C4-2B (cell line): ENCODE measurements around the gene RCAN1.

Source experiments
- ZFX ChIP-seq: fragments of 450-650 bp; IDR thresholded peaks from 2 replicates; pipeline ENCODE4 v1.6.1; 2017
- TF ChIP-seq, protein P1 (sequence below): fragments of 450-650 bp; conservative IDR thresholded peaks from 2 replicates; pipeline ENCODE4 v1.5.1; 2017; ENCODE audit warnings: mild to moderate bottlenecking

DNA sequence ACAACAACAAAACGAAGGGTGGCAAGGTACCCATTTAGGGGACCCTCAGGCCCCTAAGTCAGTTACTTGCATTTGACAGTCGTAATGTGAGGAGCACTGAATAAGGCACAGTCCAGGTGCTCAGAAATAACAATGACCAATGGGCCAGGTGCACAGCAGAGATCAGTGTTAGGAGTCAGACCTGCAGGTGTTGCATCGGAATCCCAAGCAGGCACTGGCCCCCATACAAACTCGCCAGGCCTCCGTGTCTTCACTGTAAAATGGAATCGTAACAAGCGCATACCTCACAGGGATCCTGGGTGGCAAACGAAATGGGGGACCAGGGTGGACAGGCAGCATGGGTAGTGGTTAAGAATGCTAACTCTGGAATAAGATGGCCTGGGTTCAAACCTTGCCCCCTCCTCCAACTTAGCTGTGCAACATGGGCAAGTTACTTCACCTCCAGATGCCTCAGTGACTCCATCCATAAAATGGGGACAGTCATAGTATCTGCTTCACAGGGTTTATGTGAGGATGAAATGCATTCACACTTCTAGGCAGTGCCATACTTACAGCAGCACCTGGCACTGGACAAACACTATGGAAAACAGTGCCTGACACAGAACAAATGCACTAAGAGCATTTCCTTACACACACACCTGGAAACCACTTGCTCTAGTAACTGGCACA, 20.2 kb downstream of the RCAN1 start:
- TF ChIP-seq, protein P1, sequence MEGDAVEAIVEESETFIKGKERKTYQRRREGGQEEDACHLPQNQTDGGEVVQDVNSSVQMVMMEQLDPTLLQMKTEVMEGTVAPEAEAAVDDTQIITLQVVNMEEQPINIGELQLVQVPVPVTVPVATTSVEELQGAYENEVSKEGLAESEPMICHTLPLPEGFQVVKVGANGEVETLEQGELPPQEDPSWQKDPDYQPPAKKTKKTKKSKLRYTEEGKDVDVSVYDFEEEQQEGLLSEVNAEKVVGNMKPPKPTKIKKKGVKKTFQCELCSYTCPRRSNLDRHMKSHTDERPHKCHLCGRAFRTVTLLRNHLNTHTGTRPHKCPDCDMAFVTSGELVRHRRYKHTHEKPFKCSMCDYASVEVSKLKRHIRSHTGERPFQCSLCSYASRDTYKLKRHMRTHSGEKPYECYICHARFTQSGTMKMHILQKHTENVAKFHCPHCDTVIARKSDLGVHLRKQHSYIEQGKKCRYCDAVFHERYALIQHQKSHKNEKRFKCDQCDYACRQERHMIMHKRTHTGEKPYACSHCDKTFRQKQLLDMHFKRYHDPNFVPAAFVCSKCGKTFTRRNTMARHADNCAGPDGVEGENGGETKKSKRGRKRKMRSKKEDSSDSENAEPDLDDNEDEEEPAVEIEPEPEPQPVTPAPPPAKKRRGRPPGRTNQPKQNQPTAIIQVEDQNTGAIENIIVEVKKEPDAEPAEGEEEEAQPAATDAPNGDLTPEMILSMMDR, result no peak
- TF ChIP-seq ZFX, result no peak
